HepG2 (cell line): Measurements from ENCODE around the gene NPHP4. TPM values are rescaled to one million over a fixed set of nuclear protein-coding genes. Genes with fewer than 3 reads are reported as not detected.

Source experiments
- ATF6 ChIP-seq: sonication (generic); formaldehyde crosslinking; conservative IDR thresholded peaks from 2 replicates; pipeline ENCODE4 v1.4.0; 2020; ENCODE audit warnings: missing genetic modification reagents
- BCL6 ChIP-seq: IDR thresholded peaks from 2 replicates; pipeline ENCODE4 v1.6.1; 2016; ENCODE audit warnings: missing genetic modification reagents, missing compliant biosample characterization
- CC2D1A ChIP-seq: sonication (generic); formaldehyde crosslinking; IDR thresholded peaks from 2 replicates; pipeline ENCODE4 v1.8.1; 2023; ENCODE audit warnings: mild to moderate bottlenecking, missing genetic modification reagents
- CEBPG ChIP-seq: IDR thresholded peaks from 2 replicates; pipeline ENCODE4 v1.6.1; 2016
- CSRNP2 ChIP-seq: sonication (generic); formaldehyde crosslinking; conservative IDR thresholded peaks from 2 replicates; pipeline ENCODE4 v1.8.0; 2022; ENCODE audit warnings: low read depth, missing genetic modification reagents
- EP300 ChIP-seq, 3 experiments: sonication (generic) in 1 of 3; formaldehyde crosslinking in 1 of 3; IDR thresholded peaks; 2 replicates each; pipeline versions ENCODE4 v1.5.1 to v1.6.1; 2011 to 2020; ENCODE audit warnings: low read depth in 2 of 3, low read length in 2 of 3, borderline replicate concordance in 1 of 3, improper control_type of control experiment in 1 of 3, mild to moderate bottlenecking in 1 of 3, missing genetic modification reagents in 1 of 3, moderate library complexity in 1 of 3
- FOXA3 ChIP-seq: IDR thresholded peaks from 2 replicates; pipeline ENCODE4 v1.6.1; 2016; ENCODE audit warnings: missing genetic modification reagents, missing compliant biosample characterization
- GATAD2A ChIP-seq: IDR thresholded peaks from 2 replicates; pipeline ENCODE4 v1.6.1; 2016
- MLLT10 ChIP-seq: sonication (generic); formaldehyde crosslinking; IDR thresholded peaks from 2 replicates; pipeline ENCODE4 v1.4.0; 2020; ENCODE audit warnings: missing genetic modification reagents
- NR1H2 ChIP-seq: sonication (generic); formaldehyde crosslinking; IDR thresholded peaks from 2 replicates; pipeline ENCODE4 v1.8.1; 2022; ENCODE audit warnings: low read depth, missing genetic modification reagents, borderline replicate concordance
- PHF21A ChIP-seq: sonication (generic); formaldehyde crosslinking; IDR thresholded peaks from 2 replicates; pipeline ENCODE4 v1.5.0; 2020; ENCODE audit warnings: mild to moderate bottlenecking, missing genetic modification reagents
- SP2 ChIP-seq: sonication (generic); formaldehyde crosslinking; IDR thresholded peaks from 2 replicates; pipeline ENCODE4 v1.5.1; 2020; ENCODE audit warnings: mild to moderate bottlenecking, missing genetic modification reagents
- TEAD3 ChIP-seq: optimal IDR thresholded peaks from 2 replicates; pipeline ENCODE3; 2016; ENCODE audit warnings: borderline replicate concordance
- TFE3 ChIP-seq: IDR thresholded peaks from 2 replicates; pipeline ENCODE4 v1.6.1; 2016
- TRIM22 ChIP-seq: fragments of 450-650 bp; IDR thresholded peaks from 2 replicates; pipeline ENCODE4 v1.6.1; 2017
- ZMYM3 ChIP-seq: sonication (generic); formaldehyde crosslinking; IDR thresholded peaks from 2 replicates; pipeline ENCODE4 v1.5.1; 2020; ENCODE audit warnings: mild to moderate bottlenecking, missing genetic modification reagents
- ZMYM4 ChIP-seq: sonication (generic); formaldehyde crosslinking; IDR thresholded peaks from 2 replicates; pipeline ENCODE4 v1.8.1; 2023; ENCODE audit warnings: mild to moderate bottlenecking, missing genetic modification reagents
- ZNF121 ChIP-seq: sonication (generic); formaldehyde crosslinking; IDR thresholded peaks from 2 replicates; pipeline ENCODE4 v1.5.0; 2020; ENCODE audit warnings: mild to moderate bottlenecking, missing genetic modification reagents
- ZNF263 ChIP-seq: sonication (generic); formaldehyde crosslinking; IDR thresholded peaks from 2 replicates; pipeline ENCODE4 v1.4.0; 2020; ENCODE audit warnings: missing genetic modification reagents
- ZNF788 ChIP-seq: sonication (generic); formaldehyde crosslinking; IDR thresholded peaks from 2 replicates; pipeline ENCODE4 v1.5.0; 2020; ENCODE audit warnings: mild to moderate bottlenecking, missing genetic modification reagents, borderline replicate concordance
- polyA plus RNA-seq, 8 experiments: library from polyadenylated mRNA; depleted of rRNA in 3 of 8; stranded (reverse) in 7 of 8; unstranded in 1 of 8; fragments of >200 nt; fragmentation: Illumina TruSeq in 4 of 8; extraction: Trizol in 4 of 8; gene quantifications; 2 replicates each; pipeline versions ENCODE4 v1.2.1 to v1.2.3, GENCODE V29; 2011 to 2016; ENCODE audit warnings: low read depth in 4 of 8, missing spikeins in 1 of 8, mixed read lengths in 1 of 8; ENCODE audit not compliant: insufficient read depth in 1 of 8
- total RNA-seq, 5 experiments: library from RNA; depleted of rRNA; stranded (reverse); fragments of >200 nt; fragmentation: Illumina TruSeq; extraction: Trizol; gene quantifications; 2 replicates each; pipeline ENCODE4 v1.2.3, GENCODE V29; 2016; ENCODE audit warnings: low read depth in 1 of 5
- TF ChIP-seq, protein P1 (sequence below): sonication (generic); formaldehyde crosslinking; IDR thresholded peaks from 2 replicates; pipeline ENCODE4 v1.4.0; 2020; ENCODE audit warnings: missing genetic modification reagents, mild to moderate bottlenecking, borderline replicate concordance
- TF ChIP-seq, protein P2 (sequence below): IDR thresholded peaks from 2 replicates; pipeline ENCODE4 v1.6.1; 2012; ENCODE audit warnings: inconsistent platforms

The NPHP4 gene
- total and polyA plus RNA-seq, 2 of the 13 experiments (the other 11 are each of a cell fraction or from before 2014, with no cell fraction given), result 4.4 to 6.8 TPM

DNA sequence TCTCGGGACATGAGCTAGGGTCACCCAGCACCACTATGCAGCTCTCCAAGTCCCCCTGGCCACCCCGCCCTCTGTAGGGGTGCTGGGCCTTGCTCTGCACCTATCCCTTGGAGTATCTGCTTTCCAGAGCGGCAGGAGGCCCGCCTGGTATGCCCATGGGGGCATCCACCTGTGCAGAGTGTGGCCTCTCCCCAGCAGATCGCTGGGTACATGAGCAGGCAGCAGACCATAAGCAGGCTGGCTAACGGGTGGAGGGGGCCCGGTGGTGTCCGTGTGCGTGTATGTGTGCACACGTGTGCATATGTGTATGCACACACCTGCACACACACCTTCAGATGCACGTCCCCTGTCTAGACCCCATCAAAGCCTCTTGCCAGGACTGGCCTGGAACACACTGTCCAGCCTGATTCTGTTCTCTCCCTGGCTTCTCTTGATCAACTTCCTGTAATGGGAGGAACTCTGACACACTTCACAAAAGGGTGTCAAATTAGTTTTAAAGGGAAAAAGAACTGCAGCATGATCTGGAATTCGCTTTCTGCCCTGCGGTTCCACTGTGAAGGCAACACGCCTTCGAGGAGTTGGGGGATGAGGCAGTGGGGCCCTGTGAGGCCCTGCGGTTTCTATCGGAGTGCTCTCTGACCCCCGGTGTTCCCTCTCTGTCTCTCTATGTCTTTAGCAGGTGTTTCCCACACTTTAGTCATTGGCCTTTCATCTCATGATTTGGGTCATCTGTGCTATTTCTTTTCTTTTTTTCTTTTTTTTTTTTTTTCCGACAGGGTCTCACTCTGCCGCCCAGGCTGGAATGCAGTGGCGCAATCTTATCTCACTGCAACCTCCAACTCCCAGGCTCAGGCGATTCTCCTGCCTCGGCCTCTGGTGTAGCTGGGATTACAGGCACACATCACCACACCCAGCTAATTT lies 17.2 kb upstream of the NPHP4 start (continued):
- TF ChIP-seq ATF6, result no peak
- TF ChIP-seq, protein P1, sequence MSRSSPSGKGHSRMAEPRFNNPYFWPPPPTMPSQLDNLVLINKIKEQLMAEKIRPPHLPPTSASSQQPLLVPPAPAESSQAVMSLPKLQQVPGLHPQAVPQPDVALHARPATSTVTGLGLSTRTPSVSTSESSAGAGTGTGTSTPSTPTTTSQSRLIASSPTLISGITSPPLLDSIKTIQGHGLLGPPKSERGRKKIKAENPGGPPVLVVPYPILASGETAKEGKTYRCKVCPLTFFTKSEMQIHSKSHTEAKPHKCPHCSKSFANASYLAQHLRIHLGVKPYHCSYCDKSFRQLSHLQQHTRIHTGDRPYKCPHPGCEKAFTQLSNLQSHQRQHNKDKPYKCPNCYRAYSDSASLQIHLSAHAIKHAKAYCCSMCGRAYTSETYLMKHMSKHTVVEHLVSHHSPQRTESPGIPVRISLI, result peak; percentile 75; the same call in 1 of the 2 replicates
- TF ChIP-seq EP300 (IDR thresholded peaks at IDR 0.05; ENCODE audit: low read depth in 2 of 2, low read length in 2 of 2), result peak in 1 of 2 experiments; percentile 11; a peak in 1 of 4 replicates
- no peak for TF ChIP-seq EP300 (CRISPR knock-in tag; IDR thresholded peaks at IDR 0.05; ENCODE audit: borderline replicate concordance)
- peak; percentile 55; the same call in 1 of the 2 replicates for TF ChIP-seq ZNF121 (CRISPR knock-in tag)
- no peak for TF ChIP-seq CSRNP2 (CRISPR knock-in tag)
- no peak for TF ChIP-seq SP2 (CRISPR knock-in tag)
- peak; percentile 65 for TF ChIP-seq CEBPG
- TF ChIP-seq, protein P2, sequence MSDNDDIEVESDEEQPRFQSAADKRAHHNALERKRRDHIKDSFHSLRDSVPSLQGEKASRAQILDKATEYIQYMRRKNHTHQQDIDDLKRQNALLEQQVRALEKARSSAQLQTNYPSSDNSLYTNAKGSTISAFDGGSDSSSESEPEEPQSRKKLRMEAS, result 0 out of 2 replicates have a peak, but pooled peaks have one; percentile 13
- peak; percentile 78 for TF ChIP-seq ZNF263 (CRISPR knock-in tag)
- TF ChIP-seq ZNF788 (CRISPR knock-in tag), result no peak
- peak; percentile 83 for TF ChIP-seq BCL6 (CRISPR knock-in tag)
- TF ChIP-seq TRIM22, result no peak
- 0 out of 2 replicates have a peak, but pooled peaks have one; percentile 27 for TF ChIP-seq PHF21A (CRISPR knock-in tag)
- TF ChIP-seq NR1H2 (CRISPR knock-in tag), result no peak
- TF ChIP-seq MLLT10 (CRISPR knock-in tag), result no peak
- TF ChIP-seq ZMYM3 (CRISPR knock-in tag), result peak; percentile 26; the same call in 1 of the 2 replicates
- TF ChIP-seq FOXA3 (CRISPR knock-in tag), result no peak
- peak; percentile 87 for TF ChIP-seq TEAD3 (CRISPR knock-in tag)
- no peak for TF ChIP-seq ZMYM4 (CRISPR knock-in tag)
- TF ChIP-seq GATAD2A (CRISPR knock-in tag), result 0 out of 2 replicates have a peak, but pooled peaks have one; percentile 20
- TF ChIP-seq CC2D1A (CRISPR knock-in tag), result no peak
- no peak for TF ChIP-seq TFE3 (CRISPR knock-in tag)
